ENCODE data around the gene NUP210L. TPM values are rescaled to one million over a fixed set of nuclear protein-coding genes. Genes with fewer than 3 reads are reported as not detected.
"Not testable (repeated sequence)": the region's sequence is repeated elsewhere in the genome, so short reads cannot be mapped to it uniquely, and the experiment has no call there.

The NUP210L gene
- total and polyA plus RNA-seq, 3 donors from 2014 or later, result 23.0 to 77.2 (median 24.4) TPM

- TF ChIP-seq CTCF (IDR thresholded peaks at IDR 0.05) (no peak), POLR2A (IDR thresholded peaks at IDR 0.05) (no peak)
- WGBS, 2 donors, result 88 to 97% methylated on average over 6 of the region's 6 CpGs
- intact Hi-C loops (cut with DNase I; ENCODE audit: low total_unique reads), result no loop called here
- no peak overlapping the region for H3K4me3 ChIP-seq
- no peaks in the 10 kb centered on the region for H3K4me1 ChIP-seq
- H3K27ac ChIP-seq, result no peak overlapping the region
- no peaks in the 10 kb centered on the region for H3K9me3 ChIP-seq
- DNase-seq, result no peak
- H3K36me3 ChIP-seq (ENCODE audit: low read depth, missing control alignments), result no peaks in the 10 kb centered on the region
- no peaks in the 10 kb centered on the region for H3K27me3 ChIP-seq
These were observed 12.5 kb downstream of the NUP210L start for GRCh38 chr1:154142358-154142757.

- no peak overlapping the region for H3K4me3 ChIP-seq
- no peaks in the 10 kb centered on the region for H3K36me3 ChIP-seq (ENCODE audit: low read depth, missing control alignments)
- intact Hi-C loops (cut with DNase I; ENCODE audit: low total_unique reads), result no loop called here
- no peak overlapping the region for H3K27ac ChIP-seq
- DNase-seq, result no peak
- H3K4me1 ChIP-seq, result no peaks in the 10 kb centered on the region
- WGBS, 2 donors, result 40 to 45% methylated on average over 3 of the region's 3 CpGs
- TF ChIP-seq CTCF (IDR thresholded peaks at IDR 0.05), result no peak
- TF ChIP-seq POLR2A (IDR thresholded peaks at IDR 0.05), result no peak
- H3K27me3 ChIP-seq, result no peaks in the 10 kb centered on the region
- no peaks in the 10 kb centered on the region for H3K9me3 ChIP-seq
These were observed 13.6 kb downstream of the NUP210L start for GRCh38 chr1:154141240-154141639.

GRCh38 chr1:154137888-154138287, 17.0 kb downstream of the NUP210L start:
- H3K4me1 ChIP-seq, result no peaks in the 10 kb centered on the region
- H3K9me3 ChIP-seq, result no peaks in the 10 kb centered on the region
- TF ChIP-seq POLR2A (IDR thresholded peaks at IDR 0.05) (no peak), CTCF (IDR thresholded peaks at IDR 0.05) (no peak)
- H3K4me3 ChIP-seq, result no peak overlapping the region
- H3K27ac ChIP-seq, result no peak overlapping the region
- intact Hi-C loops (cut with DNase I; ENCODE audit: low total_unique reads), result no loop called here
- H3K27me3 ChIP-seq, result no peaks in the 10 kb centered on the region
- 80 to 81% methylated on average over 3 of the region's 3 CpGs for WGBS, 2 donors
- H3K36me3 ChIP-seq (ENCODE audit: low read depth, missing control alignments), result no peaks in the 10 kb centered on the region
- no peak for DNase-seq

- H3K4me1 ChIP-seq, result no peaks in the 10 kb centered on the region
- H3K36me3 ChIP-seq (ENCODE audit: low read depth, missing control alignments), result no peaks in the 10 kb centered on the region
- DNase-seq, result no peak
- no peak overlapping the region for H3K4me3 ChIP-seq
- no peaks in the 10 kb centered on the region for H3K27me3 ChIP-seq
- intact Hi-C loops (cut with DNase I; ENCODE audit: low total_unique reads), result no loop called here
- 77 to 81% methylated on average over 2 of the region's 2 CpGs for WGBS, 2 donors
- no peaks in the 10 kb centered on the region for H3K9me3 ChIP-seq
- no peak overlapping the region for H3K27ac ChIP-seq
- no peak for TF ChIP-seq POLR2A (IDR thresholded peaks at IDR 0.05)
- TF ChIP-seq CTCF (IDR thresholded peaks at IDR 0.05), result no peak
These were observed 21.6 kb downstream of the NUP210L start for GRCh38 chr1:154133256-154133655.

- H3K4me3 ChIP-seq, result no peak overlapping the region
- H3K4me1 ChIP-seq, result no peaks in the 10 kb centered on the region
- no peak for DNase-seq
- H3K27ac ChIP-seq, result no peak overlapping the region
- WGBS, 2 donors, result 69 to 74% methylated on average over 2 of the region's 2 CpGs
- no peaks in the 10 kb centered on the region for H3K9me3 ChIP-seq
- TF ChIP-seq POLR2A (IDR thresholded peaks at IDR 0.05) (no peak), CTCF (IDR thresholded peaks at IDR 0.05) (no peak)
- no peaks in the 10 kb centered on the region for H3K36me3 ChIP-seq (ENCODE audit: low read depth, missing control alignments)
- intact Hi-C loops (cut with DNase I; ENCODE audit: low total_unique reads), result no loop called here
- no peaks in the 10 kb centered on the region for H3K27me3 ChIP-seq
These were observed 25.4 kb downstream of the NUP210L start for GRCh38 chr1:154129391-154129970.

GRCh38 chr1:154123205-154123604, 31.7 kb downstream of the NUP210L start:
- H3K36me3 ChIP-seq (ENCODE audit: low read depth, missing control alignments); H3K27me3 ChIP-seq; H3K4me1 ChIP-seq; DNase-seq; H3K27ac ChIP-seq; H3K4me3 ChIP-seq; H3K9me3 ChIP-seq; intact Hi-C loops (cut with DNase I; ENCODE audit: low total_unique reads): not testable (repeated sequence)
- WGBS, 2 donors, result 93 to 96% methylated on average over 11 of the region's 11 CpGs
